Measurements from ENCODE around the gene BAG5. TPM values are rescaled to one million over a fixed set of nuclear protein-coding genes. Genes with fewer than 3 reads are reported as not detected.

The BAG5 gene
- total and polyA plus RNA-seq, 2 experiments from 2014 or later, result 25.8 to 28.6 TPM

DNA sequence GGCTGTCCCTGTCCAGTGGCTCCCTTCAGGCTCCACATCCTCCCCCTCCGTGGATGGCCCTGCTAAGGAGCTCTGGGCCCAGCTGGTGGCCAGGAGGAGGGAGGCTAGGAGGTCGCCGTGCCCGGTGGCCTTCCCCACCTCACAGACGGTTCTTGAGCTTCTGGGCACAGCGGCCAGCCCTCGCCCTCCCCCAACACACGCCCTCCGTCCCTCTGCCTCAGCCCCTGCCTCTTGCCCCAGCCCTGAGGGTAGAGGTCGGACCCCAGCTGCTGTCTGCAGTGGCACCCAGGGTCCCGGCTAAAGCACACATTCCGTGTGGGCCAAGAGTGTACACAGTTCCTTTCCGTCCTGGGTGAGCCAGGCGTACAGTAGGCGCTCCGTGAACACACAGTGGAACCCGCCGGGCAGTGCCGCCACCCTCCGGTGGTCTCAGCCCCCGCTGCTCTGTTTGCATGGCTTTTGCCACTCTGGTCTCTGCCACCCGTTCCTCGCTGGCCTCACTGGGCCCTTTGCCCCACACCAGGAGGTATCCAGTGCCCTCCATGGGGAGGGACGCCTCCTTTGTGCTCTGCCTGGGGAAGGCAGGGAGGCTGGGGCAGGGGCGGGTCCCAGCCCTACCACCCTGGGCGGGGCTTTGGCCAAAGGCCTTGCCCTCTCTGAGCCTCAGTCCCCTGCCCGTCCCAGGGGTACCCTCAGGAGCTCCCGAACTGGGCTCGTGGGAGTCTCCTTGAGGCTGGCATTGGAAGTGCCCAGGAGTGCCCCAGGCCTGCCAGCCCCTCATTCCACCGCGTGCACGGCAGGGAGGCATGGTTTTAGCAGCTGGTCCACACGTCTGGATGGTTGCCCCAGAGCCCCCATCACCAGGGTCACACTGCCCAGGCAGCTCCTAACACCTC is 20.5 kb downstream of the BAG5 start:
- in situ Hi-C loops (cut with MboI), result no loop called here
- H3K4me3 ChIP-seq, result no peak overlapping the region

DNA sequence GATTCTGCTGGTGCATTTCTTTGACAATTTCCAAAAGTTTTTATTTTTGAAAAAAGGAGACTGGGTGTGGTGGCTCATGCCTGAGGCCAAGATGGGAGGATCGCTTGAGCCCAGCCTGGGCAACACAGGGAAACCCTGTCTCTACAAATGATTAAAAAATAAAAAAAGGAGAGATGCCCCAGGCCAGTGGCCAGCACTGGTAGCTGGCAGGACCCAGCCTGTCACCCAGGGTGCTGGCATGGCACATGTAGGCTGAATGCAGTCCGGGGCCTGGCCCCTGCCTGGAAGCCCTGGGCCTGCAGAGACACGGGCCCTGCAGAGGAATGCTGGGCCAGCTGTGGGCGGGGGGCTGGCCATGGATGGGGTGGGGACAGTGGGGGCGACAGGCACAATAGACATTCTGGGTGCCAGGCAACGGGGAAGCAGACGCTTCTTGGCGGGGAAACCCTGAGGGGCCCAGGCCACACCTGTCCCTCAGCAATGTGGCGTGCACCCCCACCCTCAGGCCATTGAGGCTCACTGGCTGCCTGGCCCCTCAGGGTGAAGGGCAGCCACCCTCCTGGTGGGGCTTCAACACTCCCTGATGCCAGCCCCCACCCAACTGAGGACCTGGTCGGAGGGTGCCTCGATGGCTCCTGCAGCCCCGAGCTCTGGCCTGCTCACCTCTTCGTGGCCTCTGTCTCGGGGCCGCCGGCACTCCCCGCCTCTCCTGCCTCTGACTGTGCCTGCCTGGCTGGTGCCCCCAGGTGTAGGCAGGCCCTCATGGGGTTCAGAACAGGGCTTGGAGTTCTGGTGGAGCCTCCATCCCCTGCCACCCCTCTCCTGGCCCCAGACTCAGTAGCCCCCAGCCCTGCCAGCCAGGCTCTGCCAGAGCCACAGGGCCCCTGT is 21.4 kb downstream of the BAG5 start:
- Histone ChIP-seq H3K36me3 (ENCODE audit: low read depth) (no peaks in the 10 kb centered on the region), H3K79me2 (ENCODE audit: insufficient read depth) (no peaks in the 10 kb centered on the region), H4K20me1 (ENCODE audit: insufficient read depth) (no peaks in the 10 kb centered on the region), H3K4me1 (ENCODE audit: insufficient read depth) (peaks cover 32% of the 10 kb centered on the region), H3K4me2 (ENCODE audit: unreplicated experiment) (peak overlapping the region; percentile 88), H3K4me3 (peak overlapping the region; percentile 58), H3K27me3 (replicated peaks; ENCODE audit: insufficient read depth) (no peaks in the 10 kb centered on the region), H2AFZ (peak overlapping the region; percentile 66), H3K27ac (peak overlapping the region; percentile 91), H3K9me2 (ENCODE audit: insufficient read depth) (no peaks in the 10 kb centered on the region), H3K9me3 (ENCODE audit: low read depth) (no peaks in the 10 kb centered on the region), H3F3A (ENCODE audit: insufficient read depth) (peaks cover 6% of the 10 kb centered on the region), H3K9ac (peak overlapping the region; percentile 79)
- WGBS, 2 experiments (ENCODE audit: low coverage in 1 of 2, low lambda C conversion rate in 2 of 2, missing lambda C conversion rate in 2 of 2), result 42 to 54% methylated on average over 12 to 17 of the region's 17 CpGs
- TF ChIP-seq EZH2 (IDR thresholded peaks at IDR 0.05; ENCODE audit: insufficient read depth, poor library complexity, severe bottlenecking), result no peak
- no peak for TF ChIP-seq EZH2phosphoT487 (IDR thresholded peaks at IDR 0.05; ENCODE audit: insufficient read depth, low read depth)
- DNase-seq, result no peak
- in situ Hi-C loops (cut with MboI), result no loop called here

More for the DNA sequence above, 20.5 kb downstream of the BAG5 start:
- Histone ChIP-seq H3F3A (ENCODE audit: insufficient read depth) (peaks cover 6% of the 10 kb centered on the region), H3K4me2 (ENCODE audit: unreplicated experiment) (peak overlapping the region; percentile 10), H3K9ac (peak overlapping the region; percentile 79; the same call in 1 of the 2 replicates), H2AFZ (no peak overlapping the region), H3K79me2 (ENCODE audit: insufficient read depth) (no peaks in the 10 kb centered on the region), H4K20me1 (ENCODE audit: insufficient read depth) (no peaks in the 10 kb centered on the region), H3K9me2 (ENCODE audit: insufficient read depth) (no peaks in the 10 kb centered on the region), H3K9me3 (ENCODE audit: low read depth) (no peaks in the 10 kb centered on the region), H3K36me3 (ENCODE audit: low read depth) (no peaks in the 10 kb centered on the region), H3K27me3 (replicated peaks; ENCODE audit: insufficient read depth) (no peaks in the 10 kb centered on the region), H3K4me1 (ENCODE audit: insufficient read depth) (peaks cover 32% of the 10 kb centered on the region), H3K27ac (peak overlapping the region; percentile 91)
- TF ChIP-seq EZH2 (IDR thresholded peaks at IDR 0.05; ENCODE audit: insufficient read depth, poor library complexity, severe bottlenecking), result no peak
- no peak for TF ChIP-seq EZH2phosphoT487 (IDR thresholded peaks at IDR 0.05; ENCODE audit: insufficient read depth, low read depth)
- 59 to 62% methylated on average over 23 to 32 of the region's 33 CpGs for WGBS, 2 experiments (ENCODE audit: low coverage in 1 of 2, low lambda C conversion rate in 2 of 2, missing lambda C conversion rate in 2 of 2)
- no peak for DNase-seq

DNA sequence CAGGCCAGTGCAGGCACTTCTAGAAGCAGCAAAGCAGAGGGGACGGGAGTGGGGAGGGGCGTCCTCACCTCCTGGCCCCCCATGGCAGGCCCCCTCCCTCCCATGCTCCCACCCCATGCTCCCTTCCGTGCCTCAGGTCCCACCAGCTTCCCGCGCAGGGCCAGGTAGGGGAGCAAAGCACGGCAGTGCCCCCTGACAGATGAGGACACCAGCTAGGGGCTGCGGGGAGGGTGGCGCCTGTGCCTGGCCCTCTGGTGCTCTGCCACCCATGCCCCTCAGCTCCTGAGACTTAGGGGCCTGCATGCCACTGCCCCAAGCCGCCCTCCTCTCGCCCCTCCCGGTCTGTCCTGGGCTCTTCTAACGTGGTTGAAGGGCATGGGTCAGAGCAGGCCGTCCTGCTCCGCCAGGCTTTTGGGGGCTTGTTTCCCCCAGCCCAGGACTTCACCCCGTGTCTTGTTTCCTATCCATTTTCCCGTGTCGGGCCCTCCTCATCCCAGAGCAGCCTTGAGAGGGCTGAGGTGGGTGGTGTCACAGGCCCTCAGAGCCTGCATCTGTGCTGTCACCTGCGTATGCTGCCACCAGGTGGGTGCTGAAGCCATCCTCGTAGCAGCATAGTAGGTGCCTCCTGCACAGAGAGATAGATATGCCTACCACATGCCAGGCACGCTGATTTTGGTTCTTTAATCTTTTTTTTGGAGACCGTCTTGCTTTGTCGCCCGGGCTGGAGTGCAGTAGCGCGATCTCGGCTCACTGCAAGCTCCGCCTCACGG is 23.2 kb downstream of the BAG5 start:
- Histone ChIP-seq H2AFZ (no peak overlapping the region), H3K4me2 (ENCODE audit: unreplicated experiment) (no peak overlapping the region), H4K20me1 (ENCODE audit: insufficient read depth) (no peaks in the 10 kb centered on the region), H3K4me1 (ENCODE audit: insufficient read depth) (peaks cover 32% of the 10 kb centered on the region), H3K27ac (no peak overlapping the region), H3F3A (ENCODE audit: insufficient read depth) (peaks cover 6% of the 10 kb centered on the region), H3K4me3 (no peak overlapping the region), H3K9me2 (ENCODE audit: insufficient read depth) (no peaks in the 10 kb centered on the region), H3K9me3 (ENCODE audit: low read depth) (no peaks in the 10 kb centered on the region), H3K27me3 (replicated peaks; ENCODE audit: insufficient read depth) (no peaks in the 10 kb centered on the region), H3K79me2 (ENCODE audit: insufficient read depth) (no peaks in the 10 kb centered on the region), H3K36me3 (ENCODE audit: low read depth) (no peaks in the 10 kb centered on the region), H3K9ac (no peak overlapping the region)
- in situ Hi-C loops (cut with MboI), result no loop called here
- no peak for DNase-seq
- WGBS, 2 experiments (ENCODE audit: low coverage in 1 of 2, low lambda C conversion rate in 2 of 2, missing lambda C conversion rate in 2 of 2), result 76 to 81% methylated on average over 20 to 28 of the region's 28 CpGs
- TF ChIP-seq EZH2phosphoT487 (IDR thresholded peaks at IDR 0.05; ENCODE audit: insufficient read depth, low read depth) (no peak), EZH2 (IDR thresholded peaks at IDR 0.05; ENCODE audit: insufficient read depth, poor library complexity, severe bottlenecking) (no peak)
